DOHH2 (cell line): ENCODE results near the gene FAAP100.
A peak's percentile ranks its signal among the peaks of the same experiment; 100 is the strongest.

Experiments used
- EZH2phosphoT487 ChIP-seq: fragments of 200-600 bp; sonication (generic); IDR thresholded peaks from 2 replicates; pipeline ENCODE4 v1.6.1; 2017; ENCODE audit warnings: borderline replicate concordance, mild to moderate bottlenecking, antibody characterized with exemption, low read length, moderate library complexity, mixed read lengths
- TF ChIP-seq, protein P1 (sequence below): fragments of 200-600 bp; sonication (generic); IDR thresholded peaks from one replicate; pipeline ENCODE4 v1.5.1; 2014; ENCODE audit warnings: antibody characterized with exemption, mild to moderate bottlenecking, low read depth, low read length; ENCODE audit not compliant: poor library complexity, severe bottlenecking

- TF ChIP-seq, protein P1, sequence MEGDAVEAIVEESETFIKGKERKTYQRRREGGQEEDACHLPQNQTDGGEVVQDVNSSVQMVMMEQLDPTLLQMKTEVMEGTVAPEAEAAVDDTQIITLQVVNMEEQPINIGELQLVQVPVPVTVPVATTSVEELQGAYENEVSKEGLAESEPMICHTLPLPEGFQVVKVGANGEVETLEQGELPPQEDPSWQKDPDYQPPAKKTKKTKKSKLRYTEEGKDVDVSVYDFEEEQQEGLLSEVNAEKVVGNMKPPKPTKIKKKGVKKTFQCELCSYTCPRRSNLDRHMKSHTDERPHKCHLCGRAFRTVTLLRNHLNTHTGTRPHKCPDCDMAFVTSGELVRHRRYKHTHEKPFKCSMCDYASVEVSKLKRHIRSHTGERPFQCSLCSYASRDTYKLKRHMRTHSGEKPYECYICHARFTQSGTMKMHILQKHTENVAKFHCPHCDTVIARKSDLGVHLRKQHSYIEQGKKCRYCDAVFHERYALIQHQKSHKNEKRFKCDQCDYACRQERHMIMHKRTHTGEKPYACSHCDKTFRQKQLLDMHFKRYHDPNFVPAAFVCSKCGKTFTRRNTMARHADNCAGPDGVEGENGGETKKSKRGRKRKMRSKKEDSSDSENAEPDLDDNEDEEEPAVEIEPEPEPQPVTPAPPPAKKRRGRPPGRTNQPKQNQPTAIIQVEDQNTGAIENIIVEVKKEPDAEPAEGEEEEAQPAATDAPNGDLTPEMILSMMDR, result peak; percentile 65
- TF ChIP-seq EZH2phosphoT487, result no peak
Measured at GRCh38 chr17:81537343-81537855, 14.8 kb downstream of the FAAP100 start.
